ENCODE data around the gene ZNF385D. TPM values are rescaled to one million over a fixed set of nuclear protein-coding genes. Genes with fewer than 3 reads are reported as not detected.
A peak's percentile ranks its signal among the peaks of the same experiment; 100 is the strongest.

Gene ZNF385D
- polyA plus RNA-seq, 1 donor (not counting 4 experiments of a cell fraction or from before 2014, with no cell fraction given) = 0.46 TPM

- Histone ChIP-seq H3K9me3 (ENCODE audit: control insufficient read depth, low read depth, low read length) (no peaks in the 10 kb centered on the region), H2AFZ (ENCODE audit: control insufficient read depth, low read length) (no peak overlapping the region), H3K4me3 (ENCODE audit: control insufficient read depth in 2 of 3, extremely low read depth in 1 of 3, insufficient read depth in 2 of 3, low read depth in 1 of 3, low read length in 3 of 3) (no peak overlapping the region), H3K4me2 (ENCODE audit: control insufficient read depth, extremely low read depth, insufficient read depth, low read depth, low read length) (no peak overlapping the region), H3K27me3 (ENCODE audit: control insufficient read depth, extremely low read depth, insufficient read depth, low read length) (no peaks in the 10 kb centered on the region), H3K9ac (ENCODE audit: control insufficient read depth, extremely low read depth, insufficient read depth, low read length) (no peak overlapping the region), H3K4me1 (ENCODE audit: control insufficient read depth, extremely low read depth, insufficient read depth, low read length) (no peaks in the 10 kb centered on the region), H3K36me3 (ENCODE audit: control insufficient read depth in 2 of 2, extremely low read depth in 1 of 2, insufficient read depth in 2 of 2, low read length in 2 of 2) (no peaks in the 10 kb centered on the region), H3K79me2 (ENCODE audit: control insufficient read depth, insufficient read depth, low read length) (no peaks in the 10 kb centered on the region), H3K27ac (ENCODE audit: control insufficient read depth, insufficient read depth, low read length) (no peak overlapping the region), H4K20me1 (ENCODE audit: control insufficient read depth, extremely low read depth, insufficient read depth, low read length) (no peaks in the 10 kb centered on the region), H3K9me1 (ENCODE audit: control insufficient read depth, extremely low read depth, insufficient read depth, low read length) (no peaks in the 10 kb centered on the region)
- dilution Hi-C loops (cut with MboI; ENCODE audit: extremely low pct_ligation_motif_present, low sequenced_read_pairs) = no loop called here
- DNase-seq (ENCODE audit: low read depth, low spot score) (no peak), FAIRE-seq (no peak)
- TF ChIP-seq EZH2 (IDR thresholded peaks at IDR 0.05; ENCODE audit: low read length) = no peak
- peak; percentile 13 to 55 (median 52) for TF ChIP-seq CTCF (optimal IDR thresholded peaks at IDR 0.05 in 1 of 3, IDR thresholded peaks at IDR 0.05 in 1 of 3, conservative IDR thresholded peaks at IDR 0.05 in 1 of 3; ENCODE audit: extremely low read depth in 1 of 3, insufficient read depth in 2 of 3, low read length in 3 of 3)
These were observed 266.8 kb downstream of the ZNF385D start for GRCh38 chr3:21484057-21484827.

GRCh38 chr3:21481991-21482390, 269.0 kb downstream of the ZNF385D start:
- no peaks in the 10 kb centered on the region for H4K20me1 ChIP-seq (ENCODE audit: control insufficient read depth, extremely low read depth, insufficient read depth, low read length)
- dilution Hi-C loops (cut with MboI; ENCODE audit: extremely low pct_ligation_motif_present, low sequenced_read_pairs) = no loop called here
- DNase-seq (ENCODE audit: low read depth, low spot score) (no peak), FAIRE-seq (no peak)
- H3K79me2 ChIP-seq (ENCODE audit: control insufficient read depth, insufficient read depth, low read length) = no peaks in the 10 kb centered on the region
- H2AFZ ChIP-seq (ENCODE audit: control insufficient read depth, low read length) = no peak overlapping the region
- no peaks in the 10 kb centered on the region for H3K9me3 ChIP-seq (ENCODE audit: control insufficient read depth, low read depth, low read length)
- no peak overlapping the region for H3K4me3 ChIP-seq (ENCODE audit: control insufficient read depth in 2 of 3, extremely low read depth in 1 of 3, insufficient read depth in 2 of 3, low read depth in 1 of 3, low read length in 3 of 3)
- no peak overlapping the region for H3K4me2 ChIP-seq (ENCODE audit: control insufficient read depth, extremely low read depth, insufficient read depth, low read depth, low read length)
- no peaks in the 10 kb centered on the region for H3K36me3 ChIP-seq (ENCODE audit: control insufficient read depth in 2 of 2, extremely low read depth in 1 of 2, insufficient read depth in 2 of 2, low read length in 2 of 2)
- no peaks in the 10 kb centered on the region for H3K27me3 ChIP-seq (ENCODE audit: control insufficient read depth, extremely low read depth, insufficient read depth, low read length)
- H3K4me1 ChIP-seq (ENCODE audit: control insufficient read depth, extremely low read depth, insufficient read depth, low read length) = no peaks in the 10 kb centered on the region
- H3K27ac ChIP-seq (ENCODE audit: control insufficient read depth, insufficient read depth, low read length) = no peak overlapping the region
- no peak overlapping the region for H3K9ac ChIP-seq (ENCODE audit: control insufficient read depth, extremely low read depth, insufficient read depth, low read length)
- no peaks in the 10 kb centered on the region for H3K9me1 ChIP-seq (ENCODE audit: control insufficient read depth, extremely low read depth, insufficient read depth, low read length)
- TF ChIP-seq CTCF (optimal IDR thresholded peaks at IDR 0.05 in 1 of 3, IDR thresholded peaks at IDR 0.05 in 1 of 3, conservative IDR thresholded peaks at IDR 0.05 in 1 of 3; ENCODE audit: extremely low read depth in 1 of 3, insufficient read depth in 2 of 3, low read length in 3 of 3) = no peak
- no peak for TF ChIP-seq EZH2 (IDR thresholded peaks at IDR 0.05; ENCODE audit: low read length)

Data from keratinocyte (primary cell).